GM12891 (cell line): ENCODE data around the gene NBEA.

Experiments used
- POLR2A ChIP-seq: IDR thresholded peaks from 2 replicates; pipeline ENCODE4 v1.6.1; 2011; ENCODE audit warnings: low read depth, low read length, control low read depth
- POLR2AphosphoS5 ChIP-seq: IDR thresholded peaks from 2 replicates; pipeline ENCODE4 v1.6.1; 2011; ENCODE audit warnings: low read depth, low read length, control low read depth
- SPI1 ChIP-seq: IDR thresholded peaks from 2 replicates; pipeline ENCODE4 v1.6.1; 2011; ENCODE audit warnings: low read depth, low read length, control low read depth
- TAF1 ChIP-seq: IDR thresholded peaks from 2 replicates; pipeline ENCODE4 v1.6.1; 2011; ENCODE audit warnings: low read depth, low read length, control low read depth

GRCh38 chr13:35697186-35697730 lies 755.2 kb downstream of the NBEA start:
- TF ChIP-seq POLR2AphosphoS5 (no peak), POLR2A (no peak), SPI1 (no peak), TAF1 (no peak)
